ENCODE data around the gene STK17B. TPM values are rescaled to one million over a fixed set of nuclear protein-coding genes. Genes with fewer than 3 reads are reported as not detected.

STK17B gene
- total and polyA plus RNA-seq, 10 of the 15 experiments (the other 5 are each of a cell fraction or from before 2014, with no cell fraction given): 21.2 to 108 (median 53.7) TPM

GRCh38 chr2:196125596-196125995, 45.8 kb downstream of the STK17B start:
- Histone ChIP-seq H3K9me3 (replicated peaks; ENCODE audit: control insufficient read depth, insufficient read depth, low read length) (peaks cover 17% of the 10 kb centered on the region), H3K9ac (ENCODE audit: control insufficient read depth, insufficient read depth, low read length) (no peak overlapping the region), H3K4me1 (ENCODE audit: control insufficient read depth, insufficient read depth, low read length) (no peaks in the 10 kb centered on the region), H4K20me1 (ENCODE audit: control insufficient read depth, insufficient read depth) (no peaks in the 10 kb centered on the region), H3K27me3 (replicated peaks in 1 of 2; ENCODE audit: control insufficient read depth in 2 of 2, insufficient read depth in 2 of 2, low read length in 1 of 2) (no peaks in the 10 kb centered on the region), H3K4me2 (ENCODE audit: control insufficient read depth, insufficient read depth) (no peak overlapping the region), H3K27ac (ENCODE audit: control insufficient read depth, insufficient read depth) (no peak overlapping the region), H3K79me2 (ENCODE audit: control insufficient read depth, insufficient read depth, low read length) (no peaks in the 10 kb centered on the region), H3K4me3 (no peak overlapping the region), H3K36me3 (ENCODE audit: control insufficient read depth in 2 of 2, insufficient read depth in 2 of 2, low read length in 1 of 2) (no peaks in the 10 kb centered on the region), H2AFZ (ENCODE audit: control insufficient read depth, low read depth, low read length) (no peak overlapping the region)
- ChIA-PET POLR2A (no interaction called here), CTCF (no interaction called here), RAD21 (ENCODE audit: unreplicated experiment) (interaction anchor here (0.9 to 2.2 kb wide), 3 partner anchors 14 to 48 kb away, joined by 3 to 6 read pairs (median 3); no protein-coding TSS in a partner anchor), SMC1A (ENCODE audit: uncharacterized antibody, unreplicated experiment) (interaction anchor here (0.6 to 2.0 kb wide), 5 partner anchors 8 to 328 kb away, joined by 3 to 5 read pairs (median 4); no protein-coding TSS in a partner anchor)
- no peak for ATAC-seq
- intact Hi-C loops (cut with micrococcal nuclease; ENCODE audit: unreplicated experiment) (no loop called here), in situ Hi-C loops (cut with MboI) (no loop called here)
- DNase-seq (ENCODE audit: low read depth, low spot score): no peak
- FAIRE-seq: no peak
- no TSS peak for BruUV-seq (replicated peaks)
- TF ChIP-seq ZNF24 (IDR thresholded peaks at IDR 0.05): no peak
- TF ChIP-seq CEBPZ (IDR thresholded peaks at IDR 0.05; ENCODE audit: low read depth, low read length): no peak
- no peak for TF ChIP-seq WRNIP1 (IDR thresholded peaks at IDR 0.05; ENCODE audit: borderline replicate concordance, low read depth, low read length)
- TF ChIP-seq TCF12 (IDR thresholded peaks at IDR 0.05; ENCODE audit: low read depth, low read length): no peak
- TF ChIP-seq ELK1 (IDR thresholded peaks at IDR 0.05; ENCODE audit: low read depth, low read length): no peak
- no peak for TF ChIP-seq SIX5 (IDR thresholded peaks at IDR 0.05; ENCODE audit: low read depth, low read length, severe bottlenecking)
- TF ChIP-seq SMAD1 (IDR thresholded peaks at IDR 0.05; ENCODE audit: low read depth, partially characterized antibody): no peak
- no peak for TF ChIP-seq RAD51 (IDR thresholded peaks at IDR 0.05)
- TF ChIP-seq DPF2 (IDR thresholded peaks at IDR 0.05): no peak
- WGBS (ENCODE audit: insufficient coverage, insufficient replicate concordance, low lambda C conversion rate, missing lambda C conversion rate): 48% methylated on average over 2 of the region's 2 CpGs

All from GM12878 (cell line).